ENCODE results near the gene DOLPP1.

- no peak for TF ChIP-seq POLR2A (IDR thresholded peaks at IDR 0.05)
- TF ChIP-seq POLR2AphosphoS5 (IDR thresholded peaks at IDR 0.05), result peak in 1 of 3 donors; percentile 17
Measured at GRCh38 chr9:129071526-129072126, 9.3 kb upstream of the DOLPP1 start.
